Astrocyte (in vitro differentiated cells and primary cell): ENCODE data around the gene SLITRK5. TPM values are rescaled to one million over a fixed set of nuclear protein-coding genes. Genes with fewer than 3 reads are reported as not detected.

Experiments used
- DNase-seq: peaks from one replicate; pipeline ENCODE4 v3.0.0-alpha.2; 2010; ENCODE audit warnings: low read depth
- FAIRE-seq: peaks from 2 replicates; lab custom pipeline; 2011; peaks lifted over from hg19 to GRCh38; lab: Jason Lieb, UNC
- H2AFZ ChIP-seq: 2 replicates; pipeline ENCODE4 v1.6.0; 2012; ENCODE audit warnings: low read depth, low read length, inconsistent platforms
- H3K27ac ChIP-seq: 2 replicates; pipeline ENCODE4 v1.5.1; 2011; ENCODE audit warnings: low read depth, low read length, inconsistent platforms
- H3K27me3 ChIP-seq: 2 replicates; pipeline ENCODE4 v1.6.0; 2011; ENCODE audit warnings: low read length, inconsistent platforms; ENCODE audit not compliant: insufficient read depth
- H3K36me3 ChIP-seq: 2 replicates; pipeline ENCODE4 v1.5.1; 2011; ENCODE audit warnings: low read length, inconsistent platforms; ENCODE audit not compliant: insufficient read depth
- H3K4me1 ChIP-seq: 2 replicates; pipeline ENCODE4 v1.5.1; 2011; ENCODE audit warnings: low read length, inconsistent platforms; ENCODE audit not compliant: insufficient read depth
- H3K4me2 ChIP-seq: 2 replicates; pipeline ENCODE4 v1.6.0; 2012; ENCODE audit warnings: low read length, inconsistent platforms
- H3K4me3 ChIP-seq: 2 replicates; pipeline ENCODE4 v1.5.1; 2011; ENCODE audit warnings: low read depth, mild to moderate bottlenecking, low read length, inconsistent platforms; ENCODE audit not compliant: insufficient read depth
- H3K79me2 ChIP-seq: 2 replicates; pipeline ENCODE4 v1.6.0; 2012; ENCODE audit warnings: mild to moderate bottlenecking, low read length, inconsistent platforms; ENCODE audit not compliant: insufficient read depth
- H3K9ac ChIP-seq: 2 replicates; pipeline ENCODE4 v1.6.0; 2012; ENCODE audit warnings: mild to moderate bottlenecking, low read length, inconsistent platforms
- H3K9me3 ChIP-seq: 2 replicates; pipeline ENCODE4 v1.5.1; 2012; ENCODE audit warnings: low read depth, mild to moderate bottlenecking, low read length, inconsistent platforms; ENCODE audit not compliant: insufficient read depth
- H4K20me1 ChIP-seq: 2 replicates; pipeline ENCODE4 v1.6.0; 2012; ENCODE audit warnings: low read length, inconsistent platforms; ENCODE audit not compliant: insufficient read depth
- H3K27ac Mint-ChIP-seq: one replicate; pipeline ENCODE4 v1.8.0; 2021; ENCODE audit warnings: mild to moderate bottlenecking, mixed read lengths; ENCODE audit not compliant: unreplicated experiment
- H3K27me3 Mint-ChIP-seq: one replicate; pipeline ENCODE4 v1.8.0; 2021; ENCODE audit warnings: low read depth, mixed read lengths; ENCODE audit not compliant: unreplicated experiment
- H3K36me3 Mint-ChIP-seq: one replicate; pipeline ENCODE4 v1.8.0; 2021; ENCODE audit warnings: low read depth, mixed read lengths; ENCODE audit not compliant: unreplicated experiment
- H3K4me1 Mint-ChIP-seq: one replicate; pipeline ENCODE4 v1.8.0; 2021; ENCODE audit warnings: low read depth, mixed read lengths; ENCODE audit not compliant: unreplicated experiment
- H3K4me3 Mint-ChIP-seq: one replicate; pipeline ENCODE4 v1.8.0; 2021; ENCODE audit warnings: mild to moderate bottlenecking, moderate library complexity, mixed read lengths; ENCODE audit not compliant: unreplicated experiment
- H3K9me3 Mint-ChIP-seq: one replicate; pipeline ENCODE4 v1.8.0; 2021; ENCODE audit warnings: mild to moderate bottlenecking, mixed read lengths; ENCODE audit not compliant: unreplicated experiment
- CTCF ChIP-seq: IDR thresholded peaks from 2 replicates; pipeline ENCODE4 v1.5.1; 2011; ENCODE audit warnings: low read depth, mild to moderate bottlenecking, inconsistent platforms, low read length, moderate library complexity; ENCODE audit not compliant: insufficient read depth
- EZH2 ChIP-seq: IDR thresholded peaks from 2 replicates; pipeline ENCODE4 v1.6.1; 2012; ENCODE audit warnings: mild to moderate bottlenecking, low read length, inconsistent platforms; ENCODE audit not compliant: insufficient read depth
- total RNA-seq: library from RNA; stranded (reverse); gene quantifications from 2 replicates; pipeline ENCODE4 v1.2.1, GENCODE V29; 2021

SLITRK5 gene
- total RNA-seq, 1 donor from 2014 or later: 2.0 TPM

GRCh38 chr13:87698268-87698667 lies 27.1 kb downstream of the SLITRK5 start:
- Histone ChIP-seq H3K27me3 (no peaks in the 10 kb centered on the region), H3K9me3 (no peaks in the 10 kb centered on the region), H4K20me1 (no peaks in the 10 kb centered on the region), H3K4me1 (no peaks in the 10 kb centered on the region), H3K36me3 (no peaks in the 10 kb centered on the region), H3K4me2 (no peak overlapping the region), H3K79me2 (no peaks in the 10 kb centered on the region), H3K27ac (no peak overlapping the region), H2AFZ (no peak overlapping the region), H3K4me3 (no peak overlapping the region), H3K9ac (no peak overlapping the region)
- H3K9me3 Mint-ChIP-seq: no peaks in the 10 kb centered on the region
- TF ChIP-seq EZH2 (no peak), CTCF (no peak)
- no peaks in the 10 kb centered on the region for H3K27me3 Mint-ChIP-seq
- H3K27ac Mint-ChIP-seq: no peak overlapping the region
- no peak overlapping the region for H3K4me3 Mint-ChIP-seq
- no peak for FAIRE-seq
- no peak for DNase-seq
- H3K36me3 Mint-ChIP-seq: no peaks in the 10 kb centered on the region
- peaks cover 2% of the 10 kb centered on the region for H3K4me1 Mint-ChIP-seq

- no peak overlapping the region for H3K4me2 ChIP-seq
- TF ChIP-seq EZH2 (no peak), CTCF (no peak)
- no peak overlapping the region for H2AFZ ChIP-seq
- no peaks in the 10 kb centered on the region for H4K20me1 ChIP-seq
- no peaks in the 10 kb centered on the region for H3K27me3 Mint-ChIP-seq
- H3K9me3 Mint-ChIP-seq: no peaks in the 10 kb centered on the region
- no peaks in the 10 kb centered on the region for H3K36me3 Mint-ChIP-seq
- FAIRE-seq: no peak
- H3K36me3 ChIP-seq: no peaks in the 10 kb centered on the region
- H3K79me2 ChIP-seq: no peaks in the 10 kb centered on the region
- no peaks in the 10 kb centered on the region for H3K9me3 ChIP-seq
- H3K4me3 ChIP-seq: no peak overlapping the region
- H3K4me3 Mint-ChIP-seq: no peak overlapping the region
- H3K4me1 ChIP-seq: no peaks in the 10 kb centered on the region
- H3K27ac ChIP-seq: no peak overlapping the region
- H3K9ac ChIP-seq: no peak overlapping the region
- H3K4me1 Mint-ChIP-seq: no peaks in the 10 kb centered on the region
- no peak for DNase-seq
- H3K27me3 ChIP-seq: no peaks in the 10 kb centered on the region
- H3K27ac Mint-ChIP-seq: peak overlapping the region; percentile 16
These were observed 38.8 kb downstream of the SLITRK5 start for GRCh38 chr13:87709947-87710346.

GRCh38 chr13:87712012-87712411 lies 40.8 kb downstream of the SLITRK5 start:
- no peaks in the 10 kb centered on the region for H3K9me3 ChIP-seq
- H3K4me2 ChIP-seq: no peak overlapping the region
- H2AFZ ChIP-seq: no peak overlapping the region
- Mint-ChIP-seq H3K4me3 (no peak overlapping the region), H3K4me1 (no peaks in the 10 kb centered on the region), H3K27me3 (no peaks in the 10 kb centered on the region), H3K9me3 (no peaks in the 10 kb centered on the region), H3K36me3 (no peaks in the 10 kb centered on the region), H3K27ac (no peak overlapping the region)
- no peaks in the 10 kb centered on the region for H3K79me2 ChIP-seq
- no peak overlapping the region for H3K4me3 ChIP-seq
- H3K9ac ChIP-seq: no peak overlapping the region
- H3K4me1 ChIP-seq: no peaks in the 10 kb centered on the region
- TF ChIP-seq EZH2 (no peak), CTCF (no peak)
- H4K20me1 ChIP-seq: no peaks in the 10 kb centered on the region
- DNase-seq: no peak
- H3K36me3 ChIP-seq: no peaks in the 10 kb centered on the region
- FAIRE-seq: no peak
- no peaks in the 10 kb centered on the region for H3K27me3 ChIP-seq
- no peak overlapping the region for H3K27ac ChIP-seq
